ENCODE measurements around the gene BRD1. TPM values are rescaled to one million over a fixed set of nuclear protein-coding genes. Genes with fewer than 3 reads are reported as not detected.

Gene BRD1
- total RNA-seq, 1 donor, result 23.5 TPM

GRCh38 chr22:49756201-49756600 is 71.5 kb downstream of the BRD1 start:
- TF ChIP-seq, protein P1, sequence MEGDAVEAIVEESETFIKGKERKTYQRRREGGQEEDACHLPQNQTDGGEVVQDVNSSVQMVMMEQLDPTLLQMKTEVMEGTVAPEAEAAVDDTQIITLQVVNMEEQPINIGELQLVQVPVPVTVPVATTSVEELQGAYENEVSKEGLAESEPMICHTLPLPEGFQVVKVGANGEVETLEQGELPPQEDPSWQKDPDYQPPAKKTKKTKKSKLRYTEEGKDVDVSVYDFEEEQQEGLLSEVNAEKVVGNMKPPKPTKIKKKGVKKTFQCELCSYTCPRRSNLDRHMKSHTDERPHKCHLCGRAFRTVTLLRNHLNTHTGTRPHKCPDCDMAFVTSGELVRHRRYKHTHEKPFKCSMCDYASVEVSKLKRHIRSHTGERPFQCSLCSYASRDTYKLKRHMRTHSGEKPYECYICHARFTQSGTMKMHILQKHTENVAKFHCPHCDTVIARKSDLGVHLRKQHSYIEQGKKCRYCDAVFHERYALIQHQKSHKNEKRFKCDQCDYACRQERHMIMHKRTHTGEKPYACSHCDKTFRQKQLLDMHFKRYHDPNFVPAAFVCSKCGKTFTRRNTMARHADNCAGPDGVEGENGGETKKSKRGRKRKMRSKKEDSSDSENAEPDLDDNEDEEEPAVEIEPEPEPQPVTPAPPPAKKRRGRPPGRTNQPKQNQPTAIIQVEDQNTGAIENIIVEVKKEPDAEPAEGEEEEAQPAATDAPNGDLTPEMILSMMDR (IDR thresholded peaks at IDR 0.05; ENCODE audit: extremely low read depth, low read depth, low read length), result no peak
- H3K4me3 ChIP-seq (ENCODE audit: insufficient read depth, low read length), result no peak overlapping the region
- H3K79me2 ChIP-seq (ENCODE audit: insufficient read depth, low read length), result no peaks in the 10 kb centered on the region
- H3K27ac ChIP-seq (ENCODE audit: low read depth, low read length), result no peak overlapping the region
- no peaks in the 10 kb centered on the region for H3K9me3 ChIP-seq (ENCODE audit: low read depth, low read length)
- H3K4me1 ChIP-seq (ENCODE audit: insufficient read depth, low read length), result no peaks in the 10 kb centered on the region
- H3K27me3 ChIP-seq (ENCODE audit: insufficient read depth, low read length), result no peaks in the 10 kb centered on the region
- H4K20me1 ChIP-seq (ENCODE audit: insufficient read depth, low read length), result no peaks in the 10 kb centered on the region
- H3K36me3 ChIP-seq (ENCODE audit: insufficient read depth, low read length), result no peaks in the 10 kb centered on the region
- H2AFZ ChIP-seq (ENCODE audit: low read length), result no peak overlapping the region
- H3K4me2 ChIP-seq (ENCODE audit: insufficient read depth, low read length), result no peak overlapping the region
- peak; percentile 57 for DNase-seq (ENCODE audit: insufficient read length, low spot score, missing footprints)

DNA sequence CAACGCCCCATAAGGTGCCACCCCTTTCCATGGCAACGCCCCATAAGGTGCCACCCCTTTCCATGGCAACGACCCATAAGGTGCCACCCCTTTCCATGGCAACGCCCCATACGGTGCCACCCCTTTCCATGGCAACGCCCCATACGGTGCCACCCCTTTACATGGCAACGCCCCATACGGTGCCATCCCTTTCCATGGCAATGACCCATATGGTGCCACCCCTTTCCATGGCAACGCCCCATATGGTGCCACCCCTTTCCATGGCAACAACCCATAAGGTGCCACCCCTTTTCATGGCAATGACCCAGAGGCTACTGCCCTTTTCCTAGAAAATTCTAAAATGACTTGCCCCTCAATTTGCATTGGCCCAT is 72.1 kb downstream of the BRD1 start:
- H3K79me2 ChIP-seq (ENCODE audit: insufficient read depth, low read length), result no peaks in the 10 kb centered on the region
- H3K4me3 ChIP-seq (ENCODE audit: insufficient read depth, low read length), result no peak overlapping the region
- H4K20me1 ChIP-seq (ENCODE audit: insufficient read depth, low read length), result no peaks in the 10 kb centered on the region
- no peak overlapping the region for H2AFZ ChIP-seq (ENCODE audit: low read length)
- no peak overlapping the region for H3K4me2 ChIP-seq (ENCODE audit: insufficient read depth, low read length)
- no peaks in the 10 kb centered on the region for H3K4me1 ChIP-seq (ENCODE audit: insufficient read depth, low read length)
- TF ChIP-seq, protein P1 (IDR thresholded peaks at IDR 0.05; ENCODE audit: extremely low read depth, low read depth, low read length), result no peak
- H3K27ac ChIP-seq (ENCODE audit: low read depth, low read length), result no peak overlapping the region
- H3K36me3 ChIP-seq (ENCODE audit: insufficient read depth, low read length), result no peaks in the 10 kb centered on the region
- no peaks in the 10 kb centered on the region for H3K9me3 ChIP-seq (ENCODE audit: low read depth, low read length)
- DNase-seq (ENCODE audit: insufficient read length, low spot score, missing footprints), result no peak
- no peaks in the 10 kb centered on the region for H3K27me3 ChIP-seq (ENCODE audit: insufficient read depth, low read length)

GRCh38 chr22:49754696-49755630 is 72.7 kb downstream of the BRD1 start:
- no peak overlapping the region for H3K27ac ChIP-seq (ENCODE audit: low read depth, low read length)
- TF ChIP-seq, protein P1 (IDR thresholded peaks at IDR 0.05; ENCODE audit: extremely low read depth, low read depth, low read length), result no peak
- no peaks in the 10 kb centered on the region for H3K79me2 ChIP-seq (ENCODE audit: insufficient read depth, low read length)
- no peaks in the 10 kb centered on the region for H3K4me1 ChIP-seq (ENCODE audit: insufficient read depth, low read length)
- no peaks in the 10 kb centered on the region for H3K36me3 ChIP-seq (ENCODE audit: insufficient read depth, low read length)
- DNase-seq (ENCODE audit: insufficient read length, low spot score, missing footprints), result peak; percentile 65
- H4K20me1 ChIP-seq (ENCODE audit: insufficient read depth, low read length), result no peaks in the 10 kb centered on the region
- H2AFZ ChIP-seq (ENCODE audit: low read length), result no peak overlapping the region
- H3K9me3 ChIP-seq (ENCODE audit: low read depth, low read length), result no peaks in the 10 kb centered on the region
- H3K27me3 ChIP-seq (ENCODE audit: insufficient read depth, low read length), result no peaks in the 10 kb centered on the region
- no peak overlapping the region for H3K4me2 ChIP-seq (ENCODE audit: insufficient read depth, low read length)
- H3K4me3 ChIP-seq (ENCODE audit: insufficient read depth, low read length), result no peak overlapping the region

GRCh38 chr22:49753961-49754695 is 73.5 kb downstream of the BRD1 start:
- no peak overlapping the region for H3K27ac ChIP-seq (ENCODE audit: low read depth, low read length)
- no peaks in the 10 kb centered on the region for H3K9me3 ChIP-seq (ENCODE audit: low read depth, low read length)
- peak; percentile 84 for DNase-seq (ENCODE audit: insufficient read length, low spot score, missing footprints)
- no peaks in the 10 kb centered on the region for H3K36me3 ChIP-seq (ENCODE audit: insufficient read depth, low read length)
- no peaks in the 10 kb centered on the region for H3K27me3 ChIP-seq (ENCODE audit: insufficient read depth, low read length)
- H3K4me3 ChIP-seq (ENCODE audit: insufficient read depth, low read length), result no peak overlapping the region
- H3K4me1 ChIP-seq (ENCODE audit: insufficient read depth, low read length), result no peaks in the 10 kb centered on the region
- H3K4me2 ChIP-seq (ENCODE audit: insufficient read depth, low read length), result no peak overlapping the region
- H2AFZ ChIP-seq (ENCODE audit: low read length), result no peak overlapping the region
- no peaks in the 10 kb centered on the region for H3K79me2 ChIP-seq (ENCODE audit: insufficient read depth, low read length)
- no peaks in the 10 kb centered on the region for H4K20me1 ChIP-seq (ENCODE audit: insufficient read depth, low read length)
- TF ChIP-seq, protein P1 (IDR thresholded peaks at IDR 0.05; ENCODE audit: extremely low read depth, low read depth, low read length), result no peak

Data from osteoblast (primary cell).